D721Med (cell line): ENCODE measurements around the gene AATF.

Source experiments
- DNase-seq: peaks from one replicate; pipeline ENCODE4 v3.0.0; 2011; ENCODE audit warnings: low spot score; ENCODE audit not compliant: insufficient read length
- FAIRE-seq: peaks from 2 replicates; lab custom pipeline; 2011; peaks lifted over from hg19 to GRCh38; lab: Jason Lieb, UNC
- TF ChIP-seq, protein P1 (sequence below): IDR thresholded peaks from 2 replicates; pipeline ENCODE4 v1.5.1; 2012; ENCODE audit warnings: mild to moderate bottlenecking, control low read depth; ENCODE audit not compliant: insufficient read depth; ENCODE audit errors: missing control alignments

The AATF gene, protein sequence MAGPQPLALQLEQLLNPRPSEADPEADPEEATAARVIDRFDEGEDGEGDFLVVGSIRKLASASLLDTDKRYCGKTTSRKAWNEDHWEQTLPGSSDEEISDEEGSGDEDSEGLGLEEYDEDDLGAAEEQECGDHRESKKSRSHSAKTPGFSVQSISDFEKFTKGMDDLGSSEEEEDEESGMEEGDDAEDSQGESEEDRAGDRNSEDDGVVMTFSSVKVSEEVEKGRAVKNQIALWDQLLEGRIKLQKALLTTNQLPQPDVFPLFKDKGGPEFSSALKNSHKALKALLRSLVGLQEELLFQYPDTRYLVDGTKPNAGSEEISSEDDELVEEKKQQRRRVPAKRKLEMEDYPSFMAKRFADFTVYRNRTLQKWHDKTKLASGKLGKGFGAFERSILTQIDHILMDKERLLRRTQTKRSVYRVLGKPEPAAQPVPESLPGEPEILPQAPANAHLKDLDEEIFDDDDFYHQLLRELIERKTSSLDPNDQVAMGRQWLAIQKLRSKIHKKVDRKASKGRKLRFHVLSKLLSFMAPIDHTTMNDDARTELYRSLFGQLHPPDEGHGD

DNA sequence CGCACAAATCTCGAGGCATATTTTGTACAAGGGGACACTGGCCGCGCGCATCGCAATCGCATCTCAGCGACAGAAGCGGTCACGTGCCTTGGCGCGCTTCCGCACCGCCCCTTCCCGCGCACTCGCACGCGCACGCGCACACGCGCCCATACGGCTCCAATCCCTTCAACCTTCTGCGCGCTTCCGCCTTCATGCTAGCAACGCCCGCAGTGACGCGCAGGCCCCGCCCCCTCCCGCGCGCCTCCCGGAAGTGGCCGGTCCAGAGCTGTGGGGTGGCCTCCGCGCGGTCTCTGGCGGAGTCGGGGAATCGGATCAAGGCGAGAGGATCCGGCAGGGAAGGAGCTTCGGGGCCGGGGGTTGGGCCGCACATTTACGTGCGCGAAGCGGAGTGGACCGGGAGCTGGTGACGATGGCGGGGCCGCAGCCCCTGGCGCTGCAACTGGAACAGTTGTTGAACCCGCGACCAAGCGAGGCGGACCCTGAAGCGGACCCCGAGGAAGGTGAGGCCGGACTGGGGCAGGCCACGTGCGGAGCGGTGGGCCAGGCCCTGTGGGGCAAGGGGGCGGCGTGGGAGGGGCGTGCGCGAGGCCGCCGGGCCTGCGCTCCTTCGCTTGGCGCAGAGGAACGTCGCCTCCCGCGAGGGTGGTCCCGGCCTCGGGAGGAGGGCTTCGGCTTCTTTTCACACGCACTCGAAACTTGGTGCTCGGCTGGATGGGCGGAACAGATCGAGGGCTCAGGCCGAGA, at the start of gene AATF:
AATF (plus strand) TSS at position 238 of the 744 bp plus-strand sequence; CDS start at position 410, 172 bp downstream.
- TF ChIP-seq, protein P1, sequence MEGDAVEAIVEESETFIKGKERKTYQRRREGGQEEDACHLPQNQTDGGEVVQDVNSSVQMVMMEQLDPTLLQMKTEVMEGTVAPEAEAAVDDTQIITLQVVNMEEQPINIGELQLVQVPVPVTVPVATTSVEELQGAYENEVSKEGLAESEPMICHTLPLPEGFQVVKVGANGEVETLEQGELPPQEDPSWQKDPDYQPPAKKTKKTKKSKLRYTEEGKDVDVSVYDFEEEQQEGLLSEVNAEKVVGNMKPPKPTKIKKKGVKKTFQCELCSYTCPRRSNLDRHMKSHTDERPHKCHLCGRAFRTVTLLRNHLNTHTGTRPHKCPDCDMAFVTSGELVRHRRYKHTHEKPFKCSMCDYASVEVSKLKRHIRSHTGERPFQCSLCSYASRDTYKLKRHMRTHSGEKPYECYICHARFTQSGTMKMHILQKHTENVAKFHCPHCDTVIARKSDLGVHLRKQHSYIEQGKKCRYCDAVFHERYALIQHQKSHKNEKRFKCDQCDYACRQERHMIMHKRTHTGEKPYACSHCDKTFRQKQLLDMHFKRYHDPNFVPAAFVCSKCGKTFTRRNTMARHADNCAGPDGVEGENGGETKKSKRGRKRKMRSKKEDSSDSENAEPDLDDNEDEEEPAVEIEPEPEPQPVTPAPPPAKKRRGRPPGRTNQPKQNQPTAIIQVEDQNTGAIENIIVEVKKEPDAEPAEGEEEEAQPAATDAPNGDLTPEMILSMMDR, result no peak
- DNase-seq (peak; percentile 94), FAIRE-seq (no peak)

DNA sequence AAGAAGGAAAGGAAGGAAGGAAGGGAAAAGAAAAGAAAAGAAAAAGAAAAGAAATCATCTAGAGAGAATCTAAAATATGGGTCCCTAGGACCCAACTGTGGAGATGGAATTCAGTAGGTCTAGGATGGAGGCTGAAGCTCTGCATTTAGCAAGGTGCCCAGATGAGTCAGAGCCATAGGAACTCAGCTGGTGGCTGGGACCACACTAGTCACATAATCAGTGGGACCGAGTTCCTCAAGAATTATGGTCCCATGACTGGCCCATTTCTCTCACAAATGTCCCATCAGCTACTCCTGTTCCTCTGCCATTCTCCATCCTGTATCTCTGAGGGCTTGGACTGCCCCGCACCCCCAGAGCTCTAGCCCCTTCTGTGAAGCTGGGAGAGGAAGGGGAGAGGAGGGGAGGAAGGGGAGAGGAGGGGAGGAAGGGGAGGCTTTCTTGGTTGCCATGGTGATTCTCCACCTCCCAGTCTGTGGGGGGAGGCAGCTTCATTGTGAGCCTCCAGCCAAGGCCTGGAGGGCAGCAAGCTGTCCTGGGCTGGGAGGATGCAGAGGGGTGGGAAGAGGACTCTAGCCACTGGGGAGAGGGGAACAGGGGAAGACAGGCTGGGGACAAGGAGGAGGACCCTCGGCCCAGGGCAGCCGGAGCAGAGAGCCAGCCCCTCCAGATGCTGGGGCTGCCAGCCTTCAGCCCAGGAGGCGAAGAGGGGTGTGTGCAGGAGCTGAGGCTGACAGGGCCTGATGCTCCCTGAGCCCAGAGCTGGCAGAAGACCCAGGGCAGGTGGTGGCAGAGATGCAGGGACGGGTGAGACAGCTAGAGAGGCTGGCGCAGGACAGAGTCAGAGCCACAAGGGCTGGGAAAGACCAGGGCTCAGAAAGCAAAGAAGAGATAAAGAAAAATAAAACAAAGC, 49.2 kb upstream of the AATF start:
- no peak for FAIRE-seq
- TF ChIP-seq, protein P1, result no peak
- DNase-seq, result no peak

DNA sequence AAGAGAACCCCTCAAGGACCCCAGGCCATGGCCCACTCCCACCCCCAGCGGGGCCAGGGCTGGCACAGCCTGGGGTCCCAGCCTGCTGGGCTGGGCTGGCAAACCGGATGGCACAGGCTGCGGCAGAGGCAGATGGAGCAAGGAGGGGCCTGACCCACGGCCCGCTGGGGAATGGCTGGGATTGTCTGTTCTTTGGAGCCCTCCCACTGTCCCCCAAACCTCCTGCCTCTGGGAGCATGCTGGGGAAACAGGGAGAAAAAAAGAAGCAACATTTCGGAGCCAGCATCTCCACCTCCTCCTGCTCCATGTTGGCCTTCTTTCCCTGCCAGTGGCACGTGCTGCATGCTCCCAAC, 48.6 kb upstream of the AATF start:
- DNase-seq (no peak), FAIRE-seq (no peak)
- TF ChIP-seq, protein P1, result no peak

DNA sequence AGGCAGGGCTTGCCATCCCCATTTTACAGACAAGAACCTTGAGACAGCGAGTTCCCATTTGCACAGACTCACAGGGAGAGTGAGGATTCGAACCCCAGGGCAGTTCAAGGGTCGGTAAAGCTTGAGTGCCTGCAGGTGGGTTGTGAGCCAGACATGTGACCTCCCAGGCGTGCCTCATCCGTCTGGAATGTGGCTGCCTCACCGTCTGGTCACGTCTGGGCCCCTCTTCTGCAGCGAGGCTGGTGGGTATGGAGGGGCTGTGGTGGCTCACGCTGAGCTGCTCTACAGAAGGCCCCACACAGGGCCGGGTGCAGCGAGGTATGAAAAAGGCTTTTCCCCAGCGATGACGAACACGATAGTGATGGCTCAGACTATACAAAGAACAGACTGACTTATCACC, 47.2 kb upstream of the AATF start:
- DNase-seq, result no peak
- FAIRE-seq, result no peak
- TF ChIP-seq, protein P1, result no peak

DNA sequence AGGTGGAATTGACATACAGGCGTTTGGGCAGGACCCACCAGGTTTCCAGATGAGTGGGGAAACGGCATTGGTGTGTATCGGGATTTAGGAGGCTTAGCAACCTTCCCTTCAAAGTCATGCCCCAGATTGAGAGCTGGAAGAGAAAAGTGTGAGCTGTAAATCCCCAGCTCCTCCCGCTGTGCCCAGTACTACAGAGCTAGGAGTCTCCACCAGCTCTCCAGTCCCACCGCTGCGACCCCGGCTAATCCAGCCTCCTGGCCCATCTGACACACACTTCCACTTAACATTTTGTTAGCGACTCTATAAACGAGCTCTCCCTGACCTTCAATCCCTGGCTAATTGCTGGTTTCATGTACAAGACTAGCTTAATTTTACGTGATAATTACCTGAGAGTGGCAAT, 41.3 kb upstream of the AATF start:
- DNase-seq, result no peak
- no peak for FAIRE-seq
- TF ChIP-seq, protein P1, result no peak

DNA sequence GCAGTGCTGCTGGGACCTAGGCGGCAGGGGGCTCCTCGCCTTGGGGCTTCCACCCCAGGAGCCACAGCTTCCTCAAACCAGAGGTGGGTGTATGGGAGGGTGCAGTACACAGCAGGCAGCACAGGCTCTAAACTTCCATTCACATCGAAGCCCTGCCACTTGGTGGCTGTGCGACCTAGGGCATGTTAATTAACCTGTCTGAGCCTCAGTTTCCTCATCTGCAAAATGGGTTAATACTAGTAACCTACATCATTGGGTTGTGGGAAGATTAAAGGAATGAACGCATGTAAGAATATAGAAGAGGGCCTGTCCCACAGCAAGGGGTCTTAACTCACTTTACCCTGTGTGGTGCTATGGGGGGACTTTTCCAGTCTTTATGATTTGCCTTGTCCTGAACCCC, 38.2 kb upstream of the AATF start:
- TF ChIP-seq, protein P1, result no peak
- DNase-seq (no peak), FAIRE-seq (no peak)
